Hypothalamus (tissue), 51 donors: Measurements from ENCODE around the gene TDRD6.
A peak's percentile ranks its signal among the peaks of the same experiment; 100 is the strongest.

Experiments
- DNase-seq, 51 donors: peaks; one replicate each; lab custom pipeline; 2025; lab: John Stamatoyannopoulos, UW

Gene TDRD6

GRCh38 chr6:46676604-46677313 is 10.9 kb upstream of the TDRD6 start:
- DNase-seq, result no peak

GRCh38 chr6:46677314-46677654 is 10.4 kb upstream of the TDRD6 start:
- no peak for DNase-seq

- DNase-seq, result no peak
Measured at GRCh38 chr6:46684771-46685170, 2.9 kb upstream of the TDRD6 start.

- DNase-seq, result no peak
Measured at GRCh38 chr6:46688117-46688965, 656 bp downstream of the TDRD6 start.

- DNase-seq, result no peak
Measured at GRCh38 chr6:46688966-46689335, 1.3 kb downstream of the TDRD6 start.

- no peak for DNase-seq
Measured at GRCh38 chr6:46689657-46690056, 2.0 kb downstream of the TDRD6 start.

- DNase-seq, result no peak
Measured at GRCh38 chr6:46690141-46690755, 2.6 kb downstream of the TDRD6 start.

GRCh38 chr6:46690911-46691451 is 3.3 kb downstream of the TDRD6 start:
- no peak for DNase-seq

- no peak for DNase-seq
Measured at GRCh38 chr6:46699970-46700369, 12.3 kb downstream of the TDRD6 start.

GRCh38 chr6:46704562-46704961 is 16.9 kb downstream of the TDRD6 start:
- peak in 3 of 51 donors; percentile 1 to 22 (median 9) for DNase-seq

GRCh38 chr6:46706464-46706863 is 18.8 kb downstream of the TDRD6 start:
- DNase-seq, result no peak

- no peak for DNase-seq
Measured at GRCh38 chr6:46711491-46711890, 23.8 kb downstream of the TDRD6 start.

- DNase-seq, result no peak
Measured at GRCh38 chr6:46715141-46715540, 27.5 kb downstream of the TDRD6 start.

GRCh38 chr6:46719099-46719498 is 31.4 kb downstream of the TDRD6 start:
- peak in 1 of 51 donors; percentile 18 for DNase-seq

GRCh38 chr6:46720401-46720800 is 32.7 kb downstream of the TDRD6 start:
- DNase-seq, result no peak

GRCh38 chr6:46729787-46730326 is 42.2 kb downstream of the TDRD6 start:
- no peak for DNase-seq

GRCh38 chr6:46730921-46731461 is 43.3 kb downstream of the TDRD6 start:
- no peak for DNase-seq

GRCh38 chr6:46733341-46733801 is 45.7 kb downstream of the TDRD6 start:
- no peak for DNase-seq

GRCh38 chr6:46734867-46735719 is 47.4 kb downstream of the TDRD6 start, which contains the start of gene PLA2G7:
PLA2G7 (minus strand) TSS chr6:46735375; CDS start chr6:46722891, 12,484 bp downstream.
- peak in 19 of 51 donors; percentile 2 to 58 (median 18) for DNase-seq

GRCh38 chr6:46735720-46736031 is 48.0 kb downstream of the TDRD6 start:
- peak in 1 of 51 donors; percentile 58 for DNase-seq
